Measurements from ENCODE around the gene CREM.
A peak's percentile ranks its signal among the peaks of the same experiment; 100 is the strongest.

Gene CREM

DNA sequence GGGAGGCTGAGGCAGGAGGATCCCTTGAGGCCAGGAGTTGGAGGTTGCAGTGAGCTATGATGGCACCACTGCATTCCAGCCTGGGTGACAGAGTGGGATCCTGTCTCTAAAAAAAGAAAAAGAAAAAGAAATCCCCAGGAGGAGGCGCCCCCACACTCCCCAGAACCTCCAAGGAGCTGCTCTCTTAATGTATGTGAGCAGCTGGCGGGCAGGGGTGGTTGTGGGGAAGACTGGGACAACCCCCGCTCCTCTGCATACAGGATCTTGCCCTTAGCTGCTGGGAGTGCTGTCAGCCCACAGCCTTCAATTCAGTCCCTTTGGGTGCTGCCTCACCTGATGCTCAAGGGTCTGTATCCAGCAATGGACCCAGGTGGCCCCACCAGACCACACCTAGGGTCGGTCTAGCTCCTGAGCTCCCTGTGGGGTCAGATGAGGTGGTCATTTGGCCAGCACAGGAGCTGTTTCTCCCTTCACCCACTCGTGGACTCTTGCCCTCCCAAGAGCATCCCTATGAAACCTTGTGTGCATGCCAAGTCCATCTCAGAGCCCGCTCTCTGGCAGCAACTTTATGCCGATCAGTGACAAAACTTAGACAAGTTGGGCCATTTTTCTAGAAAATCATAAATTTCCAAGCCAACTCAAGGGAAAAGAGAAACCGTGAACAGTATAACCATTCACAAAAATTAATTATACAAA lies 97.5 kb downstream of the CREM start:
- no peak for DNase-seq

DNA sequence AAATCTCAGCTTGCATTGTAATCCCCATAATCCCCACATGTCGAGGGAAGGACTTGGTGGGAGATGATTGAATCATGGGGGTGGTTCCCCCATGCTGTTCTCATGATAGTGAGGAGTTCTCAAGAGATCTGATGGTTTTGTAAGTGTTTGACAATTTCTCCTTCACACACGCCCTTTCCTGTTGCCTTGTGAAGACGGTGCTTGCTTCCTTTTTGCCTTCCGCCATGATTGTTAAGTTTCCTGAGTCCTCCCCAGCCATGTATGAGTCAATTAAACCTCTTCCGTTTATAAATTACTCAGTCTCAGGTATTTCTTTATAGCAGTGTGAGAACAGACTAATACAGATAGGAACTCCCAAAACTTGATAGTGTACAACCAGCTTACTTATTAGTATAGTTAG lies 98.6 kb downstream of the CREM start:
- no peak for DNase-seq

DNA sequence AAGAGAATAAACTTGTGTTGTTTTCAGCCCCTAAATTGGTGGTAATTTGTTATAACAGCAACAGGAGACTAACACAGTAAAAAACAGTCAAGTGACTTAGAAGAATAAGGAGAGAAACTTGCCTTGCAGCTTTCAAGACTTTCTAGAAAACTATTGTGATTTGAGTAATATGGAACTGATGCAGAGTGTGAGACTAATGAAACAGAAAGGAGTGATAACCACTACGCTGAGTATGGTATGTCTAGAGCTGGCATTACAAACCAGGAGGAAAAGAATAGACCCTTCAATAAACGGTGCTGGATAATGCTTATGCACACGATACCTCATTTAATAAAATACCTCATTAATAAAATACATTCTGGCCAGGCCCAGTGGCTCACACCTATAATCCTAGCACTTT lies 99.9 kb downstream of the CREM start:
- no peak for DNase-seq

DNA sequence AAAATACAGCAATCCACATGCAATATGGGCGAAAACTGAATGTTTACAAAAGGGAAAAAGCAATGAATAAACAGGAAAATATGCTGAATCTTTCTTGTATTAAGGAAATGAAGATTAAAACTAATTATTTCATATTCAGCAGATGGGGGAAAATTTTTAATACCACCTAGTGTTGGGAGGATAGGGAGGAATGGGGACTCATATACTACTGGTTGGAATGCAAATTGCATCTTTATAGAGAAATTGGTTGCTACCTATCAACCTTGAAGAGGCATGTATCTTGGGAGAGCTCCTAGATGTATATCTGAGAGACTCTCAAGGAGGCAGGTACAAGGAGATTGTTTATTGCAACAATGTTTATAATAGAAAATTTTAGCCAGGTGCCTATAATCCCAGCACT lies 101.4 kb downstream of the CREM start:
- no peak for DNase-seq

DNA sequence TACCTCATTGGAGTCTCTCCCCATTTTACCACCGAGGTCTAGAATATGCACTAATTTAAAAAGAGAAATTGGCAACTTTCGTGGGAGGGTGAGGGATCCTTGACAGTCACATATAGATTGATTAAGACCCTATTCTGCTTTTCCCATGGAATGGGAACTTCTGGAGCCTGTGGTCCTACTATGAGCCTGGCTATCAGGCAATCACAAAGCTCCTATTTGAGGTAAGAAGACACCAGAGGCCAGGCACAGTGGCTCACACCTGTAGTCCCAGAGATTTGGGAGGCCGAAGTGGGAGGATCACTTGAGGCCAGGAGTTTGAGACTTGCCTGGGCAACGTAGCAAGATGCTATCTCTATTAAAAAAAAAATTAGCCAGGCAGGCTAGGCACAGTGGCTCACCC lies 105.0 kb downstream of the CREM start:
- no peak for DNase-seq

DNA sequence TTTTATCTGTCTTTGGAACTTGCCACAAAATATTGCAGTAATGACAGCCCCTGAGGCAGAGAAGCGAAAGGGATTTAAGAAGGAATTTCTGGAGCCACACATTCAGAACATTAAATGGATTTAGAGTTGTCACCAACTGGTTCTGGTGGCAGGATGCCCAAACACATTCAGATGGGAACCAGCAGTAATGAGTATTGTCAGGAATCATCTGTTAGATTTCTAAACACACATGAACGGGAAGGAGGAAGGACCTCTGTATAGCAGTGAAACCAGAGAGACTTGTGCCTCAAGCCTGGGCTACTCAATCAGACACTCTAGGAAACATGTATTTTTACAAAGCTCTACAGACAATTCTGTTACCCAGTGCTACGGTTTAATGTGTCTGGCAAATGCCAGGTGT lies 105.9 kb downstream of the CREM start:
- no peak for DNase-seq

DNA sequence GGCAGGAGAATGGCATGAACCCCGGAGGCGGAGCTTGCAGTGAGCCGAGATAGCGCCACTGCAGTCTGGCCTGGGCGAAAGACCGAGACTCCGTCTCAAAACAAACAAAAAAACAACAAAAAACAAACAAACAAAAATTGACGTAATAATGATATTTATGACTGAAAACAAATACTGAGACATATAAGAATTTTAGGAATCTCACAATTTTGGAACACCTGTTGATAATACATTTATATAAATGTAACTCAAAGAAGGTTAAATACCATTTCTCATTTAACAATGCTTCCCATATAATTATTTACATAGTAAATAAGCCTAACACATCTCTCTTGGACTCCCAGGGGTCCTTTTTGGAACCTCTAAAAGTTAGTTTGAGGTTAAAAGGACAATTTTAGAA lies 107.4 kb downstream of the CREM start:
- DNase-seq = no peak

DNA sequence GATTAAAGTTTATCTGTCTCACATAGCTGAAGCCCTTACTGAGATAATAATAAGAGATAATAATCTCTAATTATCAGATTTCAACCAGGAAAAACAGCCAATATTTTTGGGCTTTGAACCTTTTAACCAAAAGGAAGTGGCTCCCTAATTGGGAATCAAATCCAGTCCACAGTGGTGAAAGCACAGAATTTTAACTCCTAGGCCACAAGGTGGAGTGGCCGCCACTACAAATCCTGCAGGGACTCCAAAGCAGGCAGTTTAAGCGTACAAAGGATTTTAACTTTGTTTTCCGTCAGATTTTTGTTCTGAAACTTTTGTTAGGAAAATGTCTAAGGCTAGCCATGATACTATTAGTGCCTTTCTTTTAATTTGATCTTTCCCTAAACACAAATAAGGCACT lies 110.1 kb downstream of the CREM start:
- no peak for DNase-seq

DNA sequence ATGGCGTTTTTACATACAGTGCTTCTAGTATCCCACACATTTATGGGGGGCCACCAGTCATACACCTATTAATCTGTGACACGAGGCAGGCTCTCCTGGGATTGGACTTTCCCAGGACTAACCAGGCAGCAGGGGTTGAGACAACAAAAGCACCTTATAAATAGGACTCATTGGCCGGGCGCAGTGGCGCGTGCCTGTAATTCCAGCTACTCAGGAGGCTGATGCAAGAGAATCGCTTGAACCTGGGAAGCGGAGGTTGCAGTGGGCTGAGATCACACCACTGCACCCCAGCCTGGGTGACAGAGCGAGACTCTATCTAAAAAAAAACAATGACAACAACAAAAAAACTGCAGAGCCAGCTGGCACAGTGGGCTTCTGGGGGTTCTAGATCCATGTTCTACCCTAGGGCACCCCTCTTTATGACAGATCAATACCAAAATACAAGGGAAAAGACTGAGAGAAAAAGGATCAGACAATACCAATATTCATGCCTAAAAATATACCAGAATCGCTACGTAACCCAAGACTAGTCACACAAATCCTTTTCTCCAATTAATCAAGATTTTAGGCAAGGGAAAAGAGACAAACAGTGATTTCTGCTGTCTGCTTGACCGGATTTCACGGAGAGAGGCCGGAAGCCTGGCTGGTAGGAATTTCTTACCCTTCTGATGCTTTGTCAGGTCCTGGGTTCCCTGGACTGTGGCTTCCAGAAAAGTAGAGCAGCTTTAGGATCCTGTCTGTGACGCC lies 111.3 kb downstream of the CREM start:
- no peak for DNase-seq

DNA sequence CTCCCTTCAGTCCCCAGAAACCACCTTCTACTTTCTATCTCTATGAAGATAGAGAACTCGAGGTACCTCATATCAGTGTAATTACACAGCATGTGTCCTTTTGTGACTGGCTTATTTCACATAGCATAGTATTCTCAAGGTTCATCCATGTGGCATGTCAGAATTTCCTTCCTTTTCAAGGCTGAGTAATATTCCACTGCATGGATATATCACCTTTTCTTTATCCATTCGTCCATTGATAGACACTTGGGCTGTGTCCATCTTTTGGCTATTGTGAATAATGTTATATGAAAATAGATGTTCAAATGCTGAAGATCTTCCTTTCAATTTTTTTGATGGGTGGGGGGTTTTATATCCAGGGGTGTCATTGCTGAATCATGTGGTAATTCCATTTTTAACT lies 117.9 kb downstream of the CREM start:
- DNase-seq = no peak

DNA sequence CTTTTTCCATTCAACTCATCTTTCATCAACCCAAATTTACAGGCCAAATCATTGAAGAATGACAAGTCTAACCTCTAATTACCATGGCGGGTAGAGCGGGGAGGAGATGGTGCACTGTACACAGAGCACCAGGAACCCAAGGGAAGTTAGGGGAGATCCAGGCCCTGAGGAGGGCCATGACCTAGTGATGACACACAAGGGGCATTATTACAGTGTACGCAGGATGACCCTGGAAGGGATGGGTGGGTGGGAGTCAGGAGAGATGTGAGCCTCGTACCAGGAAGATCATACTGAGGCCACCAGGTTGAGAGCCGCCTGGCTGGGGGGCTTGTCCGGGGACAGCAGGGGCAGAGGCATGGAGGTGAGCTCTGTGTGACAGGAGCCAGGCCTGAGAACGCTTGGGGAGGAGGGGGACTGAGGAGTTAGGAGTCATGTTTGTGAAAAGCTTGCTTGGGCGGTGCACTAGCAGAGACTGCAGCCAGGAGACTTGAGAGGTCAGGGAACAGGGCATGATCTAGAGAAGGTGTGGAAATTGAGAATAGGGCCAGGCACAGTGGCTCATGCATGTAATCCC lies 120.2 kb downstream of the CREM start:
- no peak for DNase-seq

DNA sequence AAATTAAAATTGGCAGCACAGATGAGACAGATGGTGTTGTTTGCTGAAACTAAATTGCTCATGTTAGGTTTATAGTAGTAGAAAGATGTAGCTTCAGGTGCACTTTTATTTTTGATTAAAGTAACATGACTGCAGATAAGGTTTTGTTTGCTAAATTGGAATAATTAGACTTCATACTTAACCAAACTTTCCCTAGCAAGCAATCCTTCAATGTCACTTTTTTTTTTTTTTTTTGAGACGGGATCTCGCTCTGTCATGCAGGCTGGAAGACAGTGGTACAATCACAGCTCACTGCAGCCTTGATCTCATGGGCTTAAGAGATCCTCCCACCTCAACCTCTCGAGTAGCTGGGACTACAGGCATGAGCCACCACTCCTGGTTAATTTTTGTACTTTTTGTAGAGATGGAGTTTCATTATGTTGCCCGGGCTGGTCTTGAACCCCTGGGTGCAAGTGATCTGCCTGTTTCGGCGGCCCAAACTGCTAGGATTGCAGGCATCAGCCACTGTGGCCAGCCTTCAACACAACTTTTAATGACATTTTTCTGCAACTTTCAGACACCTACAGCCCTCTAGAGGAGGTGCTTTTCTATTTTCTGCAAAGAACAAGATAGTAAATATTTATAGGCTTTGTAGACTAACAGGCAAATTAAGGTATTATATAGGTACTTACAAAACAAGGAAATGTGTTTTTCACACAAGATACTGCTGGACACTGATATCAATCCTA lies 124.9 kb downstream of the CREM start:
- DNase-seq = no peak

DNA sequence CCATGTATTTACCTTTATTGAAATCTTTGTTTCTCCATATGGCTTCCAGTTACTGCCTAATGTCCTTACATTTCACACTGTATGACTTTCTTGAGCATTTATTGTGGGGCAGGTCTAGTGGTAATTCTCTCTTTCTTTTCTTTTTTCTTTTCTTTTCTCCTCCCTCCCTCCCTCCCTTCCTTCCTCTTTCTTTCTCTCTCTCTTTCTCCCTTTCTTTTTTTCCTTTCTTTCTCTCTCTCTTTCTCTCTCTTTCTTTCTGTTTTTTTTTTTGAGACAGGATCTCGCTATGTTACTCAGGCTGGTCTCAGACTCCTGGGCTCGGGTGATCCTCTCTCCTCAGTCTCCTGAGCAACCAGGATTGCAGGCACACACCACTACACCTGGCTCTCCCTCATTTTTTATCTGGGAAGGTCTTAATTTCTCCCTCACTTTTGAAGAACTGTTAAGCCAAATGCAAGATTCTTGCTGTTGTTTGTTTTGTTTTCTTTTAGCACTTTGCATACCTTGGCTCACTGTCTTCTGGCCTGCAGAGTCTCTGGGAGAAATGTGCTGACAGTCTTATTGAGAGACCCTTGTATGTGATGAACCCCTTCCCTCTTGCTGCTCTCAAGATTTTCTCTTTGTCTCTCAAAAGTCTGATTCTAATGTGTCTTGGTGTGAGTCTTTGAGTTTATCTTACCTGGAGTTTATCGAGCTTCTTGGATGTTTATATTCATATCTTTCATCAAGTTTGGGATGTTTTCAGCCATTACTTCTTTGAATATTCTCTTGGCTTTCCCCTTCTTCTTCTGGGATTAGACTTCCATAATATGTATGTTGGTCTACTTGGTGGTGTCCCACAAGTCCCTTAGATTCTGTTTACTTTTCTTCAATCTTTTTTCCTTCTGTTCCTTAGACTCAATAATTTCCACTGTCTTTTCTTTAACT lies 130.7 kb downstream of the CREM start:
- no peak for DNase-seq

DNA sequence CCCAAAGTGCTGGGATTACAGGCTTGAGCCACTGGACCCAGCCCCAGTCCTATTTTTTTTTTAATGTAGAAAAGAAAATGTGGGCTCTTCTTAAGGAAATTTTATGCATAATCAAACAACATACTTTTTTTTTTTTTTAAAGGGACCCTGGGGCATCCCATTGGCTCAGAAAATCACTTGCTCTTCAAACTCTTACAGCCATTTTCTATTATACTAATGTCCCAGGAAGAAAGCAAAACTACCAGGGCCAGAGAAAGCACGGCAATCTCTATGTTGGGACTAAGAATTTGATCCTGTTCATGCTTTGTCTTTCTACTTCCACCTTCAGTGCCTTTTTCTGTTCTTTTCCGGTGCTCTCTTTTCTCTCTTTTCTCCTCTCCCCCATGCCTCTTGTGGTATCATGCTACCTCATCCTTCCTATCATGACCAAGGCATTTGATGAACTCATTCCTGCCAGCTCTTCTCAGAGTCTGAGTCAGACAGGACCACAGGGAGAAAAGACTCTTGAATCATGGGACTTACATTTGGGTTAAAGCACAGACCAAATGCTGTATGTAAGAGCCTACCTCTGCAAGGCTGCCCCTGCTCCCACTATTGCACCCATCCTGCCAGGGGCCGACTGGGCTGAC lies 133.2 kb downstream of the CREM start:
- peak; percentile 44 for DNase-seq

DNA sequence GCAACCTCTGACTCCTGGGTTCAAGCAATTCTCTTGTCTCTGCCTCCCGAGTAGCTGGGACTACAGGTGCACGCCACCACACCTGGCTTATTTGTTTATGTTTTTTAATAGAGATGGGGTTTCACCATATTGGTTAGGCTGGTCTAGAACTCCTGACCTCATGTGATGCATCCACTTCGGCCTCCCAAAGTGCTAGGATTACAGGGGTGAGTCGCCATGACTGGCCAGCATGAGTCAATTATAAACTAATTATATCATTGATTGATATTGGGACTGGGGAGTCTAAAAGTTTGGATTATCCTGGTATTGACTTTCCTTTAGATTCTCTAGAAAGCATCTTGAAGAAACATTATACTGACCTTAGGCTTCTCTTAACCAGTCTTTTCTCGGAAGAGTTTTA lies 135.8 kb downstream of the CREM start:
- DNase-seq = no peak

All from 8988T (cell line).